HepG2 (cell line): ENCODE measurements around the gene HAND1. TPM values are rescaled to one million over a fixed set of nuclear protein-coding genes. Genes with fewer than 3 reads are reported as not detected.

Experiments used
- ESRRA ChIP-seq: sonication (generic); formaldehyde crosslinking; IDR thresholded peaks from 2 replicates; pipeline ENCODE4 v1.5.1; 2020; ENCODE audit warnings: mild to moderate bottlenecking, low read depth, missing genetic modification reagents
- KDM4B ChIP-seq: sonication (generic); formaldehyde crosslinking; IDR thresholded peaks from 2 replicates; pipeline ENCODE4 v1.4.0; 2020; ENCODE audit warnings: missing genetic modification reagents
- NR2C2 ChIP-seq: sonication (generic); formaldehyde crosslinking; IDR thresholded peaks from 2 replicates; pipeline ENCODE4 v1.4.0; 2020; ENCODE audit warnings: missing genetic modification reagents, mild to moderate bottlenecking, moderate library complexity, borderline replicate concordance
- PBX2 ChIP-seq: IDR thresholded peaks from 2 replicates; pipeline ENCODE4 v1.6.1; 2016; ENCODE audit warnings: control low read depth
- PITX1 ChIP-seq: sonication (generic); formaldehyde crosslinking; IDR thresholded peaks from 2 replicates; pipeline ENCODE4 v1.5.1; 2020; ENCODE audit warnings: mild to moderate bottlenecking, missing genetic modification reagents
- POLR2A ChIP-seq, 2 experiments: IDR thresholded peaks; 2 replicates each; pipeline ENCODE4 v1.6.1; 2011; ENCODE audit warnings: low read depth in 2 of 2, low read length in 2 of 2, mild to moderate bottlenecking in 1 of 2, moderate library complexity in 1 of 2; ENCODE audit not compliant: insufficient read depth in 1 of 2
- RXRB ChIP-seq: IDR thresholded peaks from 2 replicates; pipeline ENCODE4 v1.6.1; 2016; ENCODE audit warnings: borderline replicate concordance, missing genetic modification reagents, missing compliant biosample characterization
- SOX6 ChIP-seq, 2 experiments: fragments of 450-650 bp in 1 of 2; sonication (generic) in 1 of 2; formaldehyde crosslinking in 1 of 2; IDR thresholded peaks; 2 replicates each; pipeline versions ENCODE4 v1.4.0 to v1.6.1; 2017 to 2020; ENCODE audit warnings: antibody characterized with exemption in 1 of 2, mild to moderate bottlenecking in 1 of 2, missing genetic modification reagents in 1 of 2
- SP2 ChIP-seq: sonication (generic); formaldehyde crosslinking; IDR thresholded peaks from 2 replicates; pipeline ENCODE4 v1.5.1; 2020; ENCODE audit warnings: mild to moderate bottlenecking, missing genetic modification reagents
- SP4 ChIP-seq: sonication (generic); formaldehyde crosslinking; IDR thresholded peaks from 2 replicates; pipeline ENCODE4 v1.8.1; 2023; ENCODE audit warnings: mild to moderate bottlenecking, missing genetic modification reagents
- ZNF10 ChIP-seq: sonication (generic); formaldehyde crosslinking; IDR thresholded peaks from 2 replicates; pipeline ENCODE4 v1.4.0; 2020; ENCODE audit warnings: mild to moderate bottlenecking, low read depth, missing genetic modification reagents, borderline replicate concordance
- ZNF781 ChIP-seq: sonication (generic); formaldehyde crosslinking; IDR thresholded peaks from 2 replicates; pipeline ENCODE4 v1.5.1; 2020; ENCODE audit warnings: borderline replicate concordance, mild to moderate bottlenecking, missing genetic modification reagents; ENCODE audit errors: not compliant biosample characterization
- ZNF790 ChIP-seq: sonication (generic); formaldehyde crosslinking; IDR thresholded peaks from 2 replicates; pipeline ENCODE4 v1.8.0; 2022; ENCODE audit warnings: missing genetic modification reagents, mild to moderate bottlenecking, borderline replicate concordance
- polyA plus RNA-seq, 8 experiments: library from polyadenylated mRNA; depleted of rRNA in 3 of 8; stranded (reverse) in 7 of 8; unstranded in 1 of 8; fragments of >200 nt; fragmentation: Illumina TruSeq in 4 of 8; extraction: Trizol in 4 of 8; gene quantifications; 2 replicates each; pipeline versions ENCODE4 v1.2.1 to v1.2.3, GENCODE V29; 2011 to 2016; ENCODE audit warnings: low read depth in 4 of 8, missing spikeins in 1 of 8, mixed read lengths in 1 of 8; ENCODE audit not compliant: insufficient read depth in 1 of 8
- total RNA-seq, 5 experiments: library from RNA; depleted of rRNA; stranded (reverse); fragments of >200 nt; fragmentation: Illumina TruSeq; extraction: Trizol; gene quantifications; 2 replicates each; pipeline ENCODE4 v1.2.3, GENCODE V29; 2016; ENCODE audit warnings: low read depth in 1 of 5
- TF ChIP-seq, protein P1 (sequence below): sonication (generic); formaldehyde crosslinking; IDR thresholded peaks from 2 replicates; pipeline ENCODE4 v1.9.0; 2021; ENCODE audit warnings: missing genetic modification reagents, borderline replicate concordance
- TF ChIP-seq, protein P2 (sequence below): sonication (generic); formaldehyde crosslinking; conservative IDR thresholded peaks from 2 replicates; pipeline ENCODE4 v1.4.0; 2020; ENCODE audit warnings: missing genetic modification reagents
- TF ChIP-seq, protein P3 (sequence below): IDR thresholded peaks from 2 replicates; pipeline ENCODE4 v1.6.1; 2018; ENCODE audit warnings: missing genetic modification reagents, mild to moderate bottlenecking, missing compliant biosample characterization
- TF ChIP-seq, protein P4 (sequence below): sonication (generic); formaldehyde crosslinking; IDR thresholded peaks from 2 replicates; pipeline ENCODE4 v1.5.0; 2020; ENCODE audit warnings: missing genetic modification reagents

The HAND1 gene
- total and polyA plus RNA-seq, 2 of the 13 experiments (the other 11 are each of a cell fraction or from before 2014, with no cell fraction given): not detected

DNA sequence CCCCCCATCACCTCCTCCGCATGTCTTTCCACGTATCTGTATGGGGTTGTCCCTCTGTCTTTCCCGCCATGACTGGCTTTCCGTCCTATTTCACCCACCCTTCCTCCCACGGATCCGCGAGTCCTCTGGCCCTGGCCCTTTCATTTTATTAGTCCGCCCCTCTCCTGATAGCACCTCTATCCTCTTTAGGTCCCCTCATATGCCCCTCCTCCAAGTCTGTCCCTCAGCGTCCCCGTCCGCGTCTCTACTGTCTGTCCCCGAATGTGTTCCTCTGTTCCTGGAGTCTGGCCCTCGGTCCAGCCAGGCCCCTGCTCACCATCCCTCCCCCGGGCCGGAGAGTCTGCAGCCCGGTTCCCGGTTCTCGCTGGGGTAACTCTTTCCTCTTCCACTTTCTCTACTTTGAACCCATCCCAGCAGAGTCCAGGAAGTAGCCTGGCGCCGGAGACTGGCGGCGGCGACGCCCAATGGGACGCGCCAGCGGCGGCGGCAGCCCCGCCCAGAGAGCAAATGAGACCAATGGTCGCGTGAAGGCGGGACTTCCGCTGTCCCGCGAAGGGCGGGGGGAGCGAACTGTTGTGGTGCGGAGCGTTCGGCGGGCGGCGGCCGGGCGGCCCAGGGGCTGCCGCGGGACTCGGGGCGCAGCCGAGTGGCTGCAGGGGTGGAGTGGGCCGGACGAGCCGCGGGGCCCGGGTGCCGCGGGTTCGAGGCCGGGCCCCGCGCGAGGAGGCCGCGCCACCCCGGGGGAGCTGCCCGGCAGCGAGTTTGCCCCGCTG lies 32.4 kb downstream of the HAND1 start, which contains the start of gene SAP30L (continued):
- TF ChIP-seq, protein P1, sequence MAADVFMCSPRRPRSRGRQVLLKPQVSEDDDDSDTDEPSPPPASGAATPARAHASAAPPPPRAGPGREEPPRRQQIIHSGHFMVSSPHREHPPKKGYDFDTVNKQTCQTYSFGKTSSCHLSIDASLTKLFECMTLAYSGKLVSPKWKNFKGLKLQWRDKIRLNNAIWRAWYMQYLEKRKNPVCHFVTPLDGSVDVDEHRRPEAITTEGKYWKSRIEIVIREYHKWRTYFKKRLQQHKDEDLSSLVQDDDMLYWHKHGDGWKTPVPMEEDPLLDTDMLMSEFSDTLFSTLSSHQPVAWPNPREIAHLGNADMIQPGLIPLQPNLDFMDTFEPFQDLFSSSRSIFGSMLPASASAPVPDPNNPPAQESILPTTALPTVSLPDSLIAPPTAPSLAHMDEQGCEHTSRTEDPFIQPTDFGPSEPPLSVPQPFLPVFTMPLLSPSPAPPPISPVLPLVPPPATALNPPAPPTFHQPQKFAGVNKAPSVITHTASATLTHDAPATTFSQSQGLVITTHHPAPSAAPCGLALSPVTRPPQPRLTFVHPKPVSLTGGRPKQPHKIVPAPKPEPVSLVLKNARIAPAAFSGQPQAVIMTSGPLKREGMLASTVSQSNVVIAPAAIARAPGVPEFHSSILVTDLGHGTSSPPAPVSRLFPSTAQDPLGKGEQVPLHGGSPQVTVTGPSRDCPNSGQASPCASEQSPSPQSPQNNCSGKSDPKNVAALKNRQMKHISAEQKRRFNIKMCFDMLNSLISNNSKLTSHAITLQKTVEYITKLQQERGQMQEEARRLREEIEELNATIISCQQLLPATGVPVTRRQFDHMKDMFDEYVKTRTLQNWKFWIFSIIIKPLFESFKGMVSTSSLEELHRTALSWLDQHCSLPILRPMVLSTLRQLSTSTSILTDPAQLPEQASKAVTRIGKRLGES: no peak
- TF ChIP-seq PBX2 (CRISPR knock-in tag) (peak; percentile 96), SP4 (CRISPR knock-in tag) (peak; percentile 99), KDM4B (CRISPR knock-in tag) (peak; percentile 36; the same call in 1 of the 2 replicates), SP2 (CRISPR knock-in tag) (peak; percentile 97), ZNF781 (CRISPR knock-in tag) (peak; percentile 32), ESRRA (CRISPR knock-in tag) (0 out of 2 replicates have a peak, but pooled peaks have one; percentile 31), POLR2A (IDR thresholded peaks at IDR 0.05; ENCODE audit: insufficient read depth in 1 of 2, low read depth in 2 of 2, low read length in 2 of 2) (peak; percentile 71 to 82), SOX6 (IDR thresholded peaks at IDR 0.05) (no peak), SOX6 (CRISPR knock-in tag; IDR thresholded peaks at IDR 0.05) (no peak; the same call in 1 of the 2 replicates), ZNF790 (CRISPR knock-in tag) (0 out of 2 replicates have a peak, but pooled peaks have one; percentile 72), NR2C2 (CRISPR knock-in tag) (peak; percentile 50; the same call in 1 of the 2 replicates), RXRB (CRISPR knock-in tag) (0 out of 2 replicates have a peak, but pooled peaks have one; percentile 15), PITX1 (0 out of 2 replicates have a peak, but pooled peaks have one; percentile 16), ZNF10 (CRISPR knock-in tag) (no peak)
- TF ChIP-seq, protein P2, sequence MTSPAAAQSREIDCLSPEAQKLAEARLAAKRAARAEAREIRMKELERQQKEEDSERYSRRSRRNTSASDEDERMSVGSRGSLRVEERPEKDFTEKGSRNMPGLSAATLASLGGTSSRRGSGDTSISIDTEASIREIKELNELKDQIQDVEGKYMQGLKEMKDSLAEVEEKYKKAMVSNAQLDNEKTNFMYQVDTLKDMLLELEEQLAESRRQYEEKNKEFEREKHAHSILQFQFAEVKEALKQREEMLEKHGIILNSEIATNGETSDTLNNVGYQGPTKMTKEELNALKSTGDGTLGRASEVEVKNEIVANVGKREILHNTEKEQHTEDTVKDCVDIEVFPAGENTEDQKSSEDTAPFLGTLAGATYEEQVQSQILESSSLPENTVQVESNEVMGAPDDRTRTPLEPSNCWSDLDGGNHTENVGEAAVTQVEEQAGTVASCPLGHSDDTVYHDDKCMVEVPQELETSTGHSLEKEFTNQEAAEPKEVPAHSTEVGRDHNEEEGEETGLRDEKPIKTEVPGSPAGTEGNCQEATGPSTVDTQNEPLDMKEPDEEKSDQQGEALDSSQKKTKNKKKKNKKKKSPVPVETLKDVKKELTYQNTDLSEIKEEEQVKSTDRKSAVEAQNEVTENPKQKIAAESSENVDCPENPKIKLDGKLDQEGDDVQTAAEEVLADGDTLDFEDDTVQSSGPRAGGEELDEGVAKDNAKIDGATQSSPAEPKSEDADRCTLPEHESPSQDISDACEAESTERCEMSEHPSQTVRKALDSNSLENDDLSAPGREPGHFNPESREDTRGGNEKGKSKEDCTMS (CRISPR knock-in tag): no peak
- TF ChIP-seq, protein P3, sequence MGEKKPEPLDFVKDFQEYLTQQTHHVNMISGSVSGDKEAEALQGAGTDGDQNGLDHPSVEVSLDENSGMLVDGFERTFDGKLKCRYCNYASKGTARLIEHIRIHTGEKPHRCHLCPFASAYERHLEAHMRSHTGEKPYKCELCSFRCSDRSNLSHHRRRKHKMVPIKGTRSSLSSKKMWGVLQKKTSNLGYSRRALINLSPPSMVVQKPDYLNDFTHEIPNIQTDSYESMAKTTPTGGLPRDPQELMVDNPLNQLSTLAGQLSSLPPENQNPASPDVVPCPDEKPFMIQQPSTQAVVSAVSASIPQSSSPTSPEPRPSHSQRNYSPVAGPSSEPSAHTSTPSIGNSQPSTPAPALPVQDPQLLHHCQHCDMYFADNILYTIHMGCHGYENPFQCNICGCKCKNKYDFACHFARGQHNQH (CRISPR knock-in tag): 0 out of 2 replicates have a peak, but pooled peaks have one; percentile 27
- TF ChIP-seq, protein P4, sequence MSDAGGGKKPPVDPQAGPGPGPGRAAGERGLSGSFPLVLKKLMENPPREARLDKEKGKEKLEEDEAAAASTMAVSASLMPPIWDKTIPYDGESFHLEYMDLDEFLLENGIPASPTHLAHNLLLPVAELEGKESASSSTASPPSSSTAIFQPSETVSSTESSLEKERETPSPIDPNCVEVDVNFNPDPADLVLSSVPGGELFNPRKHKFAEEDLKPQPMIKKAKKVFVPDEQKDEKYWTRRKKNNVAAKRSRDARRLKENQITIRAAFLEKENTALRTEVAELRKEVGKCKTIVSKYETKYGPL (CRISPR knock-in tag): no peak
